Heart right ventricle (tissue), 16 donors: ENCODE results near the gene CACNA1G. TPM values are rescaled to one million over a fixed set of nuclear protein-coding genes. Genes with fewer than 3 reads are reported as not detected.

ENCODE experiments used
- ATAC-seq, 8 donors: fragments of 200-7000 bp; cut with Tn5 transposase; one replicate each; pipeline ENCODE4 v1.9.1; 2020; ENCODE audit warnings: mild to moderate bottlenecking in 8 of 8, moderate library complexity in 8 of 8, moderate number of reproducible peaks in 1 of 8
- DNase-seq, 2 donors: peaks; one replicate each; pipeline ENCODE4 v3.0.0-alpha.2; 2020
- H3K27ac ChIP-seq, 10 donors: fragments of 200-600 bp; sonication (generic) in 2 of 10; one replicate each; pipeline versions ENCODE4 v1.5.0 to v1.8.0; 2020 to 2022; ENCODE audit warnings: mild to moderate bottlenecking in 3 of 10
- H3K27me3 ChIP-seq, 7 donors: fragments of 200-600 bp; one replicate each; pipeline ENCODE4 v1.8.0; 2021 to 2022; ENCODE audit warnings: mild to moderate bottlenecking in 2 of 7
- H3K36me3 ChIP-seq, 9 donors: fragments of 200-600 bp; sonication (generic) in 1 of 9; one replicate each; pipeline versions ENCODE4 v1.5.0 to v1.8.0; 2020 to 2022; ENCODE audit warnings: mild to moderate bottlenecking in 2 of 9
- H3K4me1 ChIP-seq, 9 donors: fragments of 200-600 bp; sonication (generic) in 1 of 9; one replicate each; pipeline versions ENCODE4 v1.5.0 to v1.8.0; 2020 to 2022; ENCODE audit warnings: mild to moderate bottlenecking in 4 of 9
- H3K4me3 ChIP-seq, 10 donors: fragments of 200-600 bp; sonication (generic) in 2 of 10; one replicate each; pipeline versions ENCODE4 v1.5.0 to v1.8.0; 2020 to 2022; ENCODE audit warnings: mild to moderate bottlenecking in 7 of 10, moderate library complexity in 2 of 10
- H3K9me3 ChIP-seq, 11 donors: fragments of 200-600 bp in 10 of 11; sonication (generic) in 2 of 11; one replicate each; pipeline versions ENCODE4 v1.5.0 to v1.8.0; 2013 to 2022; ENCODE audit warnings: mild to moderate bottlenecking in 2 of 11, control low read depth in 1 of 11, moderate library complexity in 1 of 11
- CTCF ChIP-seq, 9 donors: fragments of 200-600 bp; sonication (generic) in 2 of 9; IDR thresholded peaks; one replicate each; pipeline versions ENCODE4 v1.5.0 to v1.8.0; 2021 to 2022; ENCODE audit warnings: antibody characterized with exemption in 9 of 9, mild to moderate bottlenecking in 5 of 9, moderate library complexity in 1 of 9
- WGBS, 2 donors: extraction: QIAGEN DNeasy Blood & Tissue Kit; methylation state at CpG; one replicate each; pipeline ENCODE4 v1.1.7; 2013; ENCODE audit warnings: inconsistent platforms in 1 of 2; 5-methylcytosine and 5-hydroxymethylcytosine counted together
- intact Hi-C, 10 donors: fragments of 100-400 bp; cut with DNase I; formaldehyde crosslinking; loops; one replicate each; pipeline versions ENCODE4 v1.11.1 to v1.14.2; 2022
- polyA plus RNA-seq, 2 donors: library from polyadenylated mRNA; stranded (reverse); fragments of 200-250 nt; gene quantifications; one replicate each; pipeline ENCODE4 v1.2.3, GENCODE V29; 2013
- total RNA-seq, 10 donors: library from RNA; stranded (reverse); fragmentation: NEBNext Ultra II Directional in 3 of 10; extraction: Animal tissue kit (Norgen Biotek cat#: 25700) in 3 of 10; gene quantifications; one replicate each; pipeline versions ENCODE4 v1.2.1 to v1.2.4, GENCODE V29; 2021 to 2023
- donor health status: Arrhythmogenic right ventricular cardiomyopathy.
- donor health status: ischemic (EF 13 %, LVEDD 7.1; RV severe dilation, severe dysfunction).
- donor health status: healthy with polysubstance abuse.
- donor health status: DM: no; HTN: yes; CAD: no.
- donor health status: DM: no; HTN: no; CAD: no.
- donor health status: ischemic (EF 25% LVEDD 6.9; RV normal size, moderate dysfunction).
- donor health status: ischemic (EF 25% LVEDD 5.7; RV mildly dilated, moderate dysfunction).
- donor health status: healthy.
- donor health status: DM: yes; HTN: yes; CAD: no.
- donor health status: Ischemic cardiomyopathy.
- donor health status: ischemic (EF 35%, LVEDD 5.7; RV mildly dilated, moderate dysfunction).
- donor health status: nonischemic (EF 11% LVEDD 7.7; RV severe dilation, severe dysfunction).
- donor health status: DM: yes; HTN: yes; CAD: no.
- donor health status: PGD.
- donor health status: ischemic (EF 29% LVEDD 5.4; RV normal size, mild dysfunction).
- donor health status: nonischemic (EF 23%, LVEDD 6.1; RV moderate dilation, normal function).

CACNA1G gene
- total and polyA plus RNA-seq, 12 donors = 0.04 to 0.46 (median 0.24) TPM

DNA sequence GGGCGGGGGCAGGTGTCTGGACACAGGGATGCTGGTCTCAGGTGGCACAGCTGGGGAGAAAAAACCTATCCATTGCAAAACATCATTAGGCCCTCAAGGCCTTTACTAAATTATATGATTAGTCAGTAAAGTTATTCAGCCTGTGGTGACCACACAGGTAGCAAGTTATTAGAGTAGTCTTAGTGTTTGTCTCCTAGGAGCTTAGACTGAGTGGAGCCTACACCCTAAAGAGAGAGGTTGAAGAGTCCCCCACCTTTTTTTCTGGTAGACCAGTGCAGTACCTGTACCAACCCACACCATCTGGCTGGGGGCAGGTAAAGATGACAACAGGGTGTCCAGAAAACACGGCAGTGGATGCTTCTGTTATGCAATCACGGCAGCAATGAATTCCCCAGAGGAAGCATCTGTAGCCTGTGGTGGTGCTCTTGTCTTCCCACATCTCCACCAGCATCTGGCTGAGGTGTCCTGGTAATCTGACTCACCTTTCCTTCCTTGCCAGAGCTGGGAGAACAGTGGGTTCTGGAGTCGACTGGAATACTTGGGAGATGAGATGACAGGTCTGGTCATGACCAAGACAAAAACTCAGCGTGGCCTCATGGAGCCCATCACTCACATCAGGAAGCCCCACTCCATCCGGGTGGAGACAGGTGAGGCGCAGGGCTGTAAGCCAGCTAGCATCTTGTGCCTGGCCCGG lies 41.2 kb upstream of the CACNA1G start:
- DNase-seq = no peak
- no peak for ATAC-seq
- Histone ChIP-seq H3K9me3 (no peaks in the 10 kb centered on the region), H3K36me3 (no peaks in the 10 kb centered on the region), H3K4me1 (peaks cover 0 to 37% (median 4%) of the 10 kb centered on the region in 9 donors), H3K27me3 (no peaks in the 10 kb centered on the region), H3K4me3 (no peak overlapping the region), H3K27ac (no peak overlapping the region)
- 90 to 94% methylated on average over 8 of the region's 8 CpGs for WGBS, 2 donors
- intact Hi-C loops = no loop called here
- no peak for TF ChIP-seq CTCF (IDR thresholded peaks at IDR 0.05)

DNA sequence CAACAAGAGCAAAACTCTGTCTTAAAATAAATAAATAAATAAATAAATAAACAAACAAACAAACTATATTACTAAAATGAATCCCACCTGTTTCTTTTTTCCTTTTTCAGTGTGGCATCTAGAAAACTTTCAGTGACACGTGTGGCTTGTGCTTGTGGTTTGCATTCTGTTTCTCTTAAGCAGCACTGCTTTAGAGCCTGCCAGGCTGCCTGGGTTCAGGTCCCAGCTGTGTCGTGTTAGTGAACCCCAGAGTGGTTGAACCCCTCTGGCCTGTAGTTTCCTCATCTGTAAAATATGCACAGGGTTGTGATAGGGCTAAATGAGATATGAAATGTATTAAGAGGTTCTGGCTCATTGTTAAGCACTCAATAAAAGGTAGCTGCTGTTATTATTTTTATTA lies 40.0 kb upstream of the CACNA1G start:
- ATAC-seq = no peak
- Histone ChIP-seq H3K4me3 (no peak overlapping the region), H3K27ac (no peak overlapping the region), H3K4me1 (peaks cover 0 to 27% (median 3%) of the 10 kb centered on the region in 9 donors), H3K36me3 (no peaks in the 10 kb centered on the region), H3K27me3 (no peaks in the 10 kb centered on the region), H3K9me3 (no peaks in the 10 kb centered on the region)
- 85 to 88% methylated on average over 2 of the region's 2 CpGs for WGBS, 2 donors
- intact Hi-C loops = no loop called here
- TF ChIP-seq CTCF (IDR thresholded peaks at IDR 0.05) = no peak
- no peak for DNase-seq

DNA sequence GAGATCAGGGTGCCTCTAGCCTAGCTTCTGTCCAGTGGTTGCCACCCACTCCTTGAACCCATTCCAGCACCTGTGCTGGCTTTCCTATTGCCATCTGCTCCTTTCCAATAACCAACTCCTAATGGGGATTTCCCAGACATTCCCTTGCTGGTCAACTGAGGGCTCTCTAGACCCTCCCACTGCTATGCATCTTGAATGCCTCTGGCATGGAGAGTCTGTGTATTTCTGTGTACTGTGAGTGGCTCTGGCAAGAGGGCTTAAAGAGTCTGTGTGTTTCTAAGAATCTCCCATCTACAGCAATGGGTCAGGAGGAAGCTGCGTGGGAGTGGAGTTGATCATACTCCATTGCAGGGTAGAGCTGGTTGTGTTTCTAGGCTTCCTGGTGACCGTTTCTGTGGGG lies 39.0 kb upstream of the CACNA1G start:
- H3K36me3 ChIP-seq = no peaks in the 10 kb centered on the region
- TF ChIP-seq CTCF (IDR thresholded peaks at IDR 0.05) = no peak
- 72 to 77% methylated on average over 2 of the region's 2 CpGs for WGBS, 2 donors
- H3K9me3 ChIP-seq = no peaks in the 10 kb centered on the region
- no peaks in the 10 kb centered on the region for H3K27me3 ChIP-seq
- no peak for DNase-seq
- H3K4me3 ChIP-seq = no peak overlapping the region
- intact Hi-C loops = no loop called here
- H3K4me1 ChIP-seq = peaks cover 0 to 19% (median 0%) of the 10 kb centered on the region in 9 donors
- ATAC-seq = no peak
- H3K27ac ChIP-seq = no peak overlapping the region

DNA sequence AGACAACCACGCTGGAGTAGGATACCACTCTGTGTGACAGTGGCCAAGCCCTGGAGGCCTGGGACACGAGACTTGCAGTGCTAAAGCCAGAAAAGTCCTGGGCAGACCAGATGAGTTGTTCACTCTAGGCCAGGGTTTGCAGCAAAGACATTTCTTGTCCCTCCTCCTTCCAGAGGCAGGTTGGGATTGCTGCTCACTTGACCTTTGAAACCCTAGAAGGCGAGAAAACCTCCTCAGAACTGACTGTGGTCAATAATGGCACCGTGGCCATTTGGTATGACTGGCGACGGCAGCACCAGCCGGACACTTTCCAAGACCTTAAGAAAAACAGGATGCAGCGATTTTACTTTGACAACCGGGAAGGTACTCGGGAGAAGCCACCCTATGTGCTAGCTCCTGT lies 37.7 kb upstream of the CACNA1G start:
- no peaks in the 10 kb centered on the region for H3K36me3 ChIP-seq
- 96 to 97% methylated on average over 10 of the region's 10 CpGs for WGBS, 2 donors
- TF ChIP-seq CTCF (IDR thresholded peaks at IDR 0.05) = no peak
- no peak overlapping the region for H3K4me3 ChIP-seq
- H3K4me1 ChIP-seq = peaks cover 0 to 11% (median 0%) of the 10 kb centered on the region in 9 donors
- no peaks in the 10 kb centered on the region for H3K27me3 ChIP-seq
- no peaks in the 10 kb centered on the region for H3K9me3 ChIP-seq
- DNase-seq = no peak
- no peak overlapping the region for H3K27ac ChIP-seq
- no peak for ATAC-seq
- intact Hi-C loops = no loop called here
